Measurements from ENCODE around the gene ZNF620. TPM values are rescaled to one million over a fixed set of nuclear protein-coding genes. Genes with fewer than 3 reads are reported as not detected.

The ZNF620 gene
- total RNA-seq = 0.18 and 0.29 TPM in 2 replicates

GRCh38 chr3:40505599-40506462 lies at the start of gene ZNF620:
TSS of gene ZNF620 (plus strand) at chr3:40506039. CDS start at chr3:40506353, 314 bp downstream.

GRCh38 chr3:40456940-40457823 lies 48.7 kb upstream of the ZNF620 start, which contains the start of gene RPL14:
TSS of gene RPL14 (plus strand) at chr3:40457339. CDS start at chr3:40457472, 133 bp downstream.

GRCh38 chr3:40476478-40477470 lies 29.1 kb upstream of the ZNF620 start, which contains the start of gene ZNF619:
TSS of gene ZNF619 (plus strand) at chr3:40477122. CDS start at chr3:40477980, 858 bp downstream.

GRCh38 chr3:40524568-40525285 lies 18.9 kb downstream of the ZNF620 start, which contains the start of gene ZNF621:
TSS of gene ZNF621 (plus strand) at chr3:40524960. CDS start at chr3:40525841, 881 bp downstream.

Other genes with a start within 250 kb of the ZNF620 start
- 15.3 and 15.4 TPM in 2 replicates for gene EIF1B, start 196.3 kb upstream of the ZNF620 start, total RNA-seq
- gene ENTPD3, start 118.9 kb upstream of the ZNF620 start, total RNA-seq = not detected in 2 replicates
- gene RPL14, start 48.7 kb upstream of the ZNF620 start, total RNA-seq = 277 and 307 TPM in 2 replicates
- 2.0 and 4.8 TPM in 2 replicates for gene ZNF619, start 28.9 kb upstream of the ZNF620 start, total RNA-seq
- 7.5 and 11.2 TPM in 2 replicates for gene ZNF621, start 18.9 kb downstream of the ZNF620 start, total RNA-seq